Esophagus squamous epithelium (tissue), 5 donors: Measurements from ENCODE around the gene KLHL29. TPM values are rescaled to one million over a fixed set of nuclear protein-coding genes. Genes with fewer than 3 reads are reported as not detected.
"Not testable (repeated sequence)": the region's sequence is repeated elsewhere in the genome, so short reads cannot be mapped to it uniquely, and the experiment has no call there.

Experiments
- DNase-seq: peaks from one replicate; lab custom pipeline; 2025; lab: John Stamatoyannopoulos, UW
- H3K27ac ChIP-seq, 4 donors: fragments of 200-600 bp; sonication (generic); one replicate each; pipeline ENCODE4 v1.5.1; 2016 to 2019; ENCODE audit warnings: mild to moderate bottlenecking in 1 of 4
- H3K27me3 ChIP-seq, 4 donors: fragments of 200-600 bp; sonication (generic); 1 replicate in 3 of 4; 2 replicates in 1 of 4; pipeline versions ENCODE4 v1.5.1 to v1.6.0; 2017 to 2021; ENCODE audit warnings: antibody characterized with exemption in 1 of 4
- H3K36me3 ChIP-seq, 3 donors: fragments of 200-600 bp; sonication (generic); one replicate each; pipeline ENCODE4 v1.5.1; 2016 to 2019
- H3K4me1 ChIP-seq, 3 donors: fragments of 200-600 bp; sonication (generic); one replicate each; pipeline ENCODE4 v1.5.1; 2017 to 2019
- H3K4me3 ChIP-seq, 4 donors: fragments of 200-600 bp; sonication (generic); 1 replicate in 3 of 4; 2 replicates in 1 of 4; pipeline ENCODE4 v1.5.1; 2016 to 2019; ENCODE audit warnings: mild to moderate bottlenecking in 2 of 4, moderate library complexity in 1 of 4
- H3K9me3 ChIP-seq, 3 donors: fragments of 200-600 bp; sonication (generic); one replicate each; pipeline ENCODE4 v1.5.1; 2016 to 2019
- POLR2A ChIP-seq, 4 donors: fragments of 450-650 bp; IDR thresholded peaks; one replicate each; pipeline ENCODE4 v1.6.1; 2017; ENCODE audit warnings: antibody characterized with exemption in 4 of 4, mild to moderate bottlenecking in 4 of 4, moderate library complexity in 3 of 4
- WGBS, 2 donors: methylation state at CpG; one replicate each; pipeline ENCODE4 v1.1.5; 2018; 5-methylcytosine and 5-hydroxymethylcytosine counted together
- intact Hi-C: fragments of 100-400 bp; cut with DNase I; formaldehyde crosslinking; loops from one replicate; pipeline ENCODE4 v1.15.0; 2022
- total RNA-seq, 4 donors: library from RNA; depleted of rRNA; stranded (reverse); fragments of >200 nt; gene quantifications; one replicate each; pipeline ENCODE4 v1.1.0, GENCODE V29; 2016
- TF ChIP-seq, protein P1 (sequence below), 6 experiments: fragments of 450-650 bp in 4 of 6; fragments of 200-600 bp in 2 of 6; sonication (generic) in 2 of 6; IDR thresholded peaks; one replicate each; pipeline ENCODE4 v1.5.1; 2016 to 2019; ENCODE audit warnings: antibody characterized with exemption in 6 of 6, mild to moderate bottlenecking in 4 of 6, moderate library complexity in 4 of 6
- donor health status: DM: yes; HTN: yes; CAD: no.

KLHL29 gene
- total RNA-seq, 4 donors from 2014 or later: 3.4 to 11.8 (median 5.9) TPM

GRCh38 chr2:23390152-23390551, 5.2 kb downstream of the KLHL29 start:
- H3K9me3 ChIP-seq: no peaks in the 10 kb centered on the region
- WGBS, 2 donors: 63 to 76% methylated on average over 10 to 11 of the region's 11 CpGs
- no peak overlapping the region for H3K4me3 ChIP-seq
- no peaks in the 10 kb centered on the region for H3K36me3 ChIP-seq
- H3K27ac ChIP-seq: no peak overlapping the region
- no peak for DNase-seq
- intact Hi-C loops: no loop called here
- peaks cover 13 to 64% (median 19%) of the 10 kb centered on the region in 3 donors for H3K4me1 ChIP-seq
- H3K27me3 ChIP-seq: peaks cover 0 to 23% (median 0%) of the 10 kb centered on the region in 4 donors
- no peak for TF ChIP-seq POLR2A (IDR thresholded peaks at IDR 0.05)
- TF ChIP-seq, protein P1, sequence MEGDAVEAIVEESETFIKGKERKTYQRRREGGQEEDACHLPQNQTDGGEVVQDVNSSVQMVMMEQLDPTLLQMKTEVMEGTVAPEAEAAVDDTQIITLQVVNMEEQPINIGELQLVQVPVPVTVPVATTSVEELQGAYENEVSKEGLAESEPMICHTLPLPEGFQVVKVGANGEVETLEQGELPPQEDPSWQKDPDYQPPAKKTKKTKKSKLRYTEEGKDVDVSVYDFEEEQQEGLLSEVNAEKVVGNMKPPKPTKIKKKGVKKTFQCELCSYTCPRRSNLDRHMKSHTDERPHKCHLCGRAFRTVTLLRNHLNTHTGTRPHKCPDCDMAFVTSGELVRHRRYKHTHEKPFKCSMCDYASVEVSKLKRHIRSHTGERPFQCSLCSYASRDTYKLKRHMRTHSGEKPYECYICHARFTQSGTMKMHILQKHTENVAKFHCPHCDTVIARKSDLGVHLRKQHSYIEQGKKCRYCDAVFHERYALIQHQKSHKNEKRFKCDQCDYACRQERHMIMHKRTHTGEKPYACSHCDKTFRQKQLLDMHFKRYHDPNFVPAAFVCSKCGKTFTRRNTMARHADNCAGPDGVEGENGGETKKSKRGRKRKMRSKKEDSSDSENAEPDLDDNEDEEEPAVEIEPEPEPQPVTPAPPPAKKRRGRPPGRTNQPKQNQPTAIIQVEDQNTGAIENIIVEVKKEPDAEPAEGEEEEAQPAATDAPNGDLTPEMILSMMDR (IDR thresholded peaks at IDR 0.05): no peak

DNA sequence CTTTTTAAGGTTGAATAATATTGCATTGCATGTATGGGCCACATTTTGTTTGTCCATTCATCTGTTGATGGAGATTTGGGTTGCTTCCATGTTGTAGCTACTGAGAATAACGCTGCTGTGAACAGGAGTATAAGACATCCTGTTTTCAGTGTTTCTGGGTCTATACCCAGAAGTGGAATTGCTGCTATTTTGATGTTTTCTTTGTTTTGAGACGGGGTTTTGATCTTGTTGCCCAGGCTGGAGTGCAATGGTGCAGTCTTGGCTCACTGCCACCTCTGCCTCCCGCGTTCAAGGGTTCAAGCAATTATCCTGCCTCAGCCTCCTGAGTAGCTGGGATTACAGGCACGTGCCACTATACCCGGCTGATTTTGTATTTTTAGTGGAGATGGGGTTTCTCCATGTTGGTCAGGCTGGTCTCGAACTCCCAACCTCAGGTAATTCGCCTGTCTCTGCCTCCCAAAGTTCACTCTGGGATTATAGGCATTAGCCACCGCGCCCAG, 6.3 kb downstream of the KLHL29 start:
- 82 to 86% methylated on average over 9 to 10 of the region's 10 CpGs for WGBS, 2 donors
- H3K27ac ChIP-seq, H3K9me3 ChIP-seq, H3K36me3 ChIP-seq, intact Hi-C loops, H3K4me3 ChIP-seq, DNase-seq: not testable (repeated sequence)
- Histone ChIP-seq H3K4me1 (peaks cover 9 to 54% (median 10%) of the 10 kb centered on the region in 3 donors), H3K27me3 (peaks cover 0 to 13% (median 0%) of the 10 kb centered on the region in 4 donors)

DNA sequence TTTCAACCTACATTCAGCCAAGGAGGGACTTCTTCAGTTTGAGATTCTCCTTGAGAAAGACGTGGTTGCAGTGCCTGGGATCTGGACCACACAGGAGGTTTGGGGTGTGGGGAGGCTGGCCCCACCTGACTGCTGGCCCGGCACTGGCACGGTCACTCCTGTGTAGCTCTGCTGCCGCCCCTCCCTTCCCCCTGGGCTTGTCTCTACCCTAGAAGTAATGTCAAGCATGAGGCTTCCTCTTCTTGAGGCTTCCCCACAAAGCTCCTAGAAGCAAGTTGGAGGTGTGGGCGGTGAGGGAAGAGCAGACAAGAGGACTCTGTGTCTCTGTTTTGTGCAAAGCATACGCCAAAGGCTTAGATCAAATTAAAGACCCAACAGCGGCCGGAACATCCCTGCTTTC, 8.7 kb downstream of the KLHL29 start:
- no peak for DNase-seq
- Histone ChIP-seq H3K27ac (no peak overlapping the region), H3K4me1 (peaks cover 0 to 40% (median 3%) of the 10 kb centered on the region in 3 donors), H3K27me3 (no peaks in the 10 kb centered on the region), H3K9me3 (no peaks in the 10 kb centered on the region), H3K4me3 (no peak overlapping the region), H3K36me3 (no peaks in the 10 kb centered on the region)
- no peak for TF ChIP-seq POLR2A (IDR thresholded peaks at IDR 0.05)
- TF ChIP-seq, protein P1 (IDR thresholded peaks at IDR 0.05): no peak
- intact Hi-C loops: no loop called here
- 75 to 78% methylated on average over 7 to 8 of the region's 8 CpGs for WGBS, 2 donors

- H3K9me3 ChIP-seq: no peaks in the 10 kb centered on the region
- no peak overlapping the region for H3K4me3 ChIP-seq
- WGBS, 2 donors: 26 to 38% methylated on average over 4 of the region's 4 CpGs
- peaks cover 0 to 34% (median 3%) of the 10 kb centered on the region in 3 donors for H3K4me1 ChIP-seq
- no peaks in the 10 kb centered on the region for H3K36me3 ChIP-seq
- TF ChIP-seq, protein P1 (IDR thresholded peaks at IDR 0.05): no peak
- no peak for TF ChIP-seq POLR2A (IDR thresholded peaks at IDR 0.05)
- H3K27me3 ChIP-seq: no peaks in the 10 kb centered on the region
- no peak overlapping the region for H3K27ac ChIP-seq
- intact Hi-C loops: no loop called here
- DNase-seq: no peak
These were observed 9.7 kb downstream of the KLHL29 start for GRCh38 chr2:23394700-23395099.

- no peak for TF ChIP-seq POLR2A (IDR thresholded peaks at IDR 0.05)
- TF ChIP-seq, protein P1 (IDR thresholded peaks at IDR 0.05): no peak
- no peak overlapping the region for H3K27ac ChIP-seq
- intact Hi-C loops: no loop called here
- no peaks in the 10 kb centered on the region for H3K9me3 ChIP-seq
- WGBS, 2 donors: 81 to 89% methylated on average over 2 to 4 of the region's 4 CpGs
- DNase-seq: no peak
- H3K4me3 ChIP-seq: no peak overlapping the region
- no peaks in the 10 kb centered on the region for H3K36me3 ChIP-seq
- H3K4me1 ChIP-seq: peaks cover 6 to 44% (median 12%) of the 10 kb centered on the region in 3 donors
- no peaks in the 10 kb centered on the region for H3K27me3 ChIP-seq
These were observed 12.5 kb downstream of the KLHL29 start for GRCh38 chr2:23397478-23397877.
